Ramos (cell line): ENCODE results near the gene CCNB3.

ENCODE experiments used
- in situ Hi-C: fragments of 300-500 bp; cut with MboI; formaldehyde crosslinking; loops from one replicate; pipeline ENCODE4 v1.14.3; 2022; ENCODE audit warnings: low sequenced_read_pairs; ENCODE audit not compliant: unreplicated experiment

Gene CCNB3

GRCh38 chrX:50372966-50373365, 168.4 kb downstream of the CCNB3 start:
- in situ Hi-C loops = no loop called here

- in situ Hi-C loops = no loop called here
These were observed 171.1 kb downstream of the CCNB3 start for GRCh38 chrX:50375481-50376267.

GRCh38 chrX:50381729-50382415, 177.3 kb downstream of the CCNB3 start:
- in situ Hi-C loops = no loop called here

GRCh38 chrX:50386520-50386919, 182.0 kb downstream of the CCNB3 start:
- in situ Hi-C loops = no loop called here

- in situ Hi-C loops = no loop called here
These were observed 189.3 kb downstream of the CCNB3 start for GRCh38 chrX:50393902-50394301.
